GM18498 (cell line): ENCODE measurements around the gene BHLHA9.
"Not testable (repeated sequence)": the region's sequence is repeated elsewhere in the genome, so short reads cannot be mapped to it uniquely, and the experiment has no call there.

ENCODE experiments used
- ATAC-seq: cut with Tn5 transposase; IDR thresholded peaks from one replicate; pipeline ENCODE4 v1.9.1; 2021; ENCODE audit warnings: mild to moderate bottlenecking, moderate library complexity; ENCODE audit not compliant: unreplicated experiment

The BHLHA9 gene

GRCh38 chr17:1298606-1299005 lies 28.4 kb downstream of the BHLHA9 start:
- ATAC-seq, result no peak

GRCh38 chr17:1299552-1300370 lies 29.5 kb downstream of the BHLHA9 start:
- ATAC-seq, result no peak

GRCh38 chr17:1300371-1300905 lies 30.2 kb downstream of the BHLHA9 start:
- ATAC-seq, result no peak

- ATAC-seq, result no peak
These were observed 31.3 kb downstream of the BHLHA9 start for GRCh38 chr17:1301546-1301945.

- ATAC-seq, result no peak
These were observed 32.5 kb downstream of the BHLHA9 start for GRCh38 chr17:1302761-1303160.

GRCh38 chr17:1304522-1304921 lies 34.3 kb downstream of the BHLHA9 start:
- no peak for ATAC-seq

- no peak for ATAC-seq
These were observed 34.8 kb downstream of the BHLHA9 start for GRCh38 chr17:1304962-1305563.

GRCh38 chr17:1307829-1308228 lies 37.6 kb downstream of the BHLHA9 start:
- not testable (repeated sequence) for ATAC-seq

- ATAC-seq, result no peak
These were observed 42.1 kb downstream of the BHLHA9 start for GRCh38 chr17:1312261-1312870.

GRCh38 chr17:1313270-1314005 lies 43.2 kb downstream of the BHLHA9 start:
- no peak for ATAC-seq

GRCh38 chr17:1315409-1315808 lies 45.2 kb downstream of the BHLHA9 start:
- no peak for ATAC-seq

GRCh38 chr17:1315891-1316403 lies 45.7 kb downstream of the BHLHA9 start:
- no peak for ATAC-seq
